ENCODE results near the gene SMAD3.
A peak's percentile ranks its signal among the peaks of the same experiment; 100 is the strongest.

SMAD3 gene

GRCh38 chr15:67164811-67165253 is 99.4 kb downstream of the SMAD3 start:
- no peaks in the 10 kb centered on the region for H3K9me3 Mint-ChIP-seq
- peaks cover 29% of the 10 kb centered on the region for H3K36me3 Mint-ChIP-seq (ENCODE audit: insufficient read depth)
- peaks cover 52% of the 10 kb centered on the region for H3K4me1 Mint-ChIP-seq
- H3K4me3 Mint-ChIP-seq = no peak overlapping the region
- DNase-seq (ENCODE audit: low spot score in 2 of 2) = no peak
- H3K27me3 Mint-ChIP-seq = no peaks in the 10 kb centered on the region
- no peak for ATAC-seq (replicated peaks; ENCODE audit: extremely low read depth, poor library complexity, severe bottlenecking)
- peak overlapping the region; percentile 74 for H3K27ac Mint-ChIP-seq (ENCODE audit: low read depth)

- Mint-ChIP-seq H3K36me3 (ENCODE audit: insufficient read depth) (peaks cover 33% of the 10 kb centered on the region), H3K4me1 (peaks cover 57% of the 10 kb centered on the region), H3K27ac (ENCODE audit: low read depth) (no peak overlapping the region), H3K4me3 (no peak overlapping the region), H3K27me3 (no peaks in the 10 kb centered on the region), H3K9me3 (no peaks in the 10 kb centered on the region)
- no peak for ATAC-seq (replicated peaks; ENCODE audit: extremely low read depth, poor library complexity, severe bottlenecking)
- DNase-seq (ENCODE audit: low spot score in 2 of 2) = no peak
Measured at GRCh38 chr15:67165254-67166253, 100.2 kb downstream of the SMAD3 start.

- ATAC-seq (replicated peaks; ENCODE audit: extremely low read depth, poor library complexity, severe bottlenecking) (no peak), DNase-seq (ENCODE audit: low spot score in 2 of 2) (no peak)
- Mint-ChIP-seq H3K4me1 (peaks cover 52% of the 10 kb centered on the region), H3K9me3 (no peaks in the 10 kb centered on the region), H3K36me3 (ENCODE audit: insufficient read depth) (peaks cover 39% of the 10 kb centered on the region), H3K27ac (ENCODE audit: low read depth) (no peak overlapping the region), H3K4me3 (no peak overlapping the region), H3K27me3 (no peaks in the 10 kb centered on the region)
Measured at GRCh38 chr15:67166280-67167009, 101.0 kb downstream of the SMAD3 start.

- no peak for DNase-seq (ENCODE audit: low spot score in 2 of 2)
- peaks cover 44% of the 10 kb centered on the region for H3K36me3 Mint-ChIP-seq (ENCODE audit: insufficient read depth)
- no peak for ATAC-seq (replicated peaks; ENCODE audit: extremely low read depth, poor library complexity, severe bottlenecking)
- no peak overlapping the region for H3K27ac Mint-ChIP-seq (ENCODE audit: low read depth)
- no peaks in the 10 kb centered on the region for H3K9me3 Mint-ChIP-seq
- no peak overlapping the region for H3K4me3 Mint-ChIP-seq
- H3K27me3 Mint-ChIP-seq = no peaks in the 10 kb centered on the region
- peaks cover 46% of the 10 kb centered on the region for H3K4me1 Mint-ChIP-seq
Measured at GRCh38 chr15:67167091-67167490, 101.7 kb downstream of the SMAD3 start.

- Mint-ChIP-seq H3K4me1 (peaks cover 46% of the 10 kb centered on the region), H3K9me3 (no peaks in the 10 kb centered on the region), H3K4me3 (no peak overlapping the region), H3K27ac (ENCODE audit: low read depth) (peak overlapping the region; percentile 82), H3K27me3 (no peaks in the 10 kb centered on the region), H3K36me3 (ENCODE audit: insufficient read depth) (peaks cover 47% of the 10 kb centered on the region)
- ATAC-seq (replicated peaks; ENCODE audit: extremely low read depth, poor library complexity, severe bottlenecking) (no peak), DNase-seq (ENCODE audit: low spot score in 2 of 2) (no peak)
Measured at GRCh38 chr15:67168694-67169093, 103.3 kb downstream of the SMAD3 start.

GRCh38 chr15:67170143-67170925 is 104.9 kb downstream of the SMAD3 start:
- DNase-seq (ENCODE audit: low spot score in 2 of 2) = no peak
- Mint-ChIP-seq H3K36me3 (ENCODE audit: insufficient read depth) (peaks cover 45% of the 10 kb centered on the region), H3K27me3 (no peaks in the 10 kb centered on the region), H3K4me1 (peaks cover 58% of the 10 kb centered on the region), H3K27ac (ENCODE audit: low read depth) (peak overlapping the region; percentile 77), H3K4me3 (no peak overlapping the region), H3K9me3 (no peaks in the 10 kb centered on the region)
- no peak for ATAC-seq (replicated peaks; ENCODE audit: extremely low read depth, poor library complexity, severe bottlenecking)

- ATAC-seq (replicated peaks; ENCODE audit: extremely low read depth, poor library complexity, severe bottlenecking) (no peak), DNase-seq (ENCODE audit: low spot score in 2 of 2) (no peak)
- H3K27me3 Mint-ChIP-seq = no peaks in the 10 kb centered on the region
- H3K4me3 Mint-ChIP-seq = no peak overlapping the region
- peaks cover 69% of the 10 kb centered on the region for H3K4me1 Mint-ChIP-seq
- no peaks in the 10 kb centered on the region for H3K9me3 Mint-ChIP-seq
- no peak overlapping the region for H3K27ac Mint-ChIP-seq (ENCODE audit: low read depth)
- peaks cover 38% of the 10 kb centered on the region for H3K36me3 Mint-ChIP-seq (ENCODE audit: insufficient read depth)
Measured at GRCh38 chr15:67171471-67171870, 106.1 kb downstream of the SMAD3 start.

- Mint-ChIP-seq H3K27me3 (no peaks in the 10 kb centered on the region), H3K36me3 (ENCODE audit: insufficient read depth) (peaks cover 32% of the 10 kb centered on the region), H3K4me1 (peaks cover 64% of the 10 kb centered on the region), H3K9me3 (no peaks in the 10 kb centered on the region), H3K27ac (ENCODE audit: low read depth) (no peak overlapping the region), H3K4me3 (no peak overlapping the region)
- DNase-seq (ENCODE audit: low spot score in 2 of 2) (no peak), ATAC-seq (replicated peaks; ENCODE audit: extremely low read depth, poor library complexity, severe bottlenecking) (no peak)
Measured at GRCh38 chr15:67172172-67172571, 106.8 kb downstream of the SMAD3 start.

GRCh38 chr15:67173005-67173404 is 107.6 kb downstream of the SMAD3 start:
- DNase-seq (ENCODE audit: low spot score in 2 of 2) = no peak
- Mint-ChIP-seq H3K9me3 (no peaks in the 10 kb centered on the region), H3K27ac (ENCODE audit: low read depth) (peak overlapping the region; percentile 86), H3K27me3 (no peaks in the 10 kb centered on the region), H3K4me3 (no peak overlapping the region), H3K4me1 (peaks cover 63% of the 10 kb centered on the region), H3K36me3 (ENCODE audit: insufficient read depth) (peaks cover 31% of the 10 kb centered on the region)
- ATAC-seq (replicated peaks; ENCODE audit: extremely low read depth, poor library complexity, severe bottlenecking) = no peak

GRCh38 chr15:67173786-67174185 is 108.4 kb downstream of the SMAD3 start:
- Mint-ChIP-seq H3K27me3 (no peaks in the 10 kb centered on the region), H3K27ac (ENCODE audit: low read depth) (peak overlapping the region; percentile 86), H3K4me3 (peak overlapping the region; percentile 16), H3K36me3 (ENCODE audit: insufficient read depth) (peaks cover 32% of the 10 kb centered on the region), H3K4me1 (peaks cover 57% of the 10 kb centered on the region), H3K9me3 (no peaks in the 10 kb centered on the region)
- no peak for ATAC-seq (replicated peaks; ENCODE audit: extremely low read depth, poor library complexity, severe bottlenecking)
- no peak for DNase-seq (ENCODE audit: low spot score in 2 of 2)

- Mint-ChIP-seq H3K27me3 (no peaks in the 10 kb centered on the region), H3K4me3 (no peak overlapping the region), H3K4me1 (peaks cover 58% of the 10 kb centered on the region), H3K9me3 (no peaks in the 10 kb centered on the region), H3K27ac (ENCODE audit: low read depth) (peak overlapping the region; percentile 86), H3K36me3 (ENCODE audit: insufficient read depth) (peaks cover 33% of the 10 kb centered on the region)
- no peak for DNase-seq (ENCODE audit: low spot score in 2 of 2)
- no peak for ATAC-seq (replicated peaks; ENCODE audit: extremely low read depth, poor library complexity, severe bottlenecking)
Measured at GRCh38 chr15:67174446-67174845, 109.0 kb downstream of the SMAD3 start.

- H3K4me1 Mint-ChIP-seq = peaks cover 59% of the 10 kb centered on the region
- no peaks in the 10 kb centered on the region for H3K9me3 Mint-ChIP-seq
- H3K36me3 Mint-ChIP-seq (ENCODE audit: insufficient read depth) = peaks cover 31% of the 10 kb centered on the region
- DNase-seq (ENCODE audit: low spot score in 2 of 2) (no peak), ATAC-seq (replicated peaks; ENCODE audit: extremely low read depth, poor library complexity, severe bottlenecking) (no peak)
- H3K27me3 Mint-ChIP-seq = no peaks in the 10 kb centered on the region
- no peak overlapping the region for H3K4me3 Mint-ChIP-seq
- H3K27ac Mint-ChIP-seq (ENCODE audit: low read depth) = peak overlapping the region; percentile 86
Measured at GRCh38 chr15:67174864-67175573, 109.6 kb downstream of the SMAD3 start.

Measured in central memory CD8-positive, alpha-beta T cell (primary cell).